Fibroblast of lung (primary cell): ENCODE data around the gene DENND11.

Experiments
- CTCF ChIP-seq, 2 donors: IDR thresholded peaks in 1 of 2; conservative IDR thresholded peaks in 1 of 2; 1 replicate in 1 of 2; 2 replicates in 1 of 2; pipeline ENCODE4 v1.5.1; 2011 to 2012; ENCODE audit warnings: low read length in 2 of 2, control low read depth in 1 of 2, inconsistent platforms in 1 of 2, low read depth in 1 of 2, mild to moderate bottlenecking in 1 of 2
- EZH2 ChIP-seq: IDR thresholded peaks from 2 replicates; pipeline ENCODE4 v1.5.1; 2012; ENCODE audit warnings: low read length, control low read depth, mild to moderate bottlenecking; ENCODE audit errors: missing control alignments

- TF ChIP-seq EZH2, result no peak
- TF ChIP-seq CTCF (conservative IDR thresholded peaks at IDR 0.05 in 1 of 2, IDR thresholded peaks at IDR 0.05 in 1 of 2; ENCODE audit: low read depth in 1 of 2, low read length in 2 of 2), result no peak
Measured at GRCh38 chr7:141710301-141710700, 8.3 kb upstream of the DENND11 start.
